Dendritic cell treated with granulocyte-macrophage colony-stimulating factor and Interleukin-4, amounts not matched to agents 40 ng/mL and 50 ng/mL, for 4 days (primary cell): Measurements from ENCODE around the gene SEMA4G.
"Not testable (repeated sequence)": the region's sequence is repeated elsewhere in the genome, so short reads cannot be mapped to it uniquely, and the experiment has no call there.

ENCODE experiments used
- H3K27ac Mint-ChIP-seq: one replicate; pipeline ENCODE4 v1.8.0; 2022; ENCODE audit warnings: mild to moderate bottlenecking, mixed read lengths
- H3K27me3 Mint-ChIP-seq: one replicate; pipeline ENCODE4 v1.8.0; 2022; ENCODE audit warnings: mild to moderate bottlenecking, mixed read lengths
- H3K36me3 Mint-ChIP-seq: one replicate; pipeline ENCODE4 v1.8.0; 2022; ENCODE audit warnings: low read depth, mixed read lengths
- H3K4me1 Mint-ChIP-seq: one replicate; pipeline ENCODE4 v1.8.0; 2022; ENCODE audit warnings: low read depth, mixed read lengths
- H3K4me3 Mint-ChIP-seq: one replicate; pipeline ENCODE4 v1.8.0; 2022; ENCODE audit warnings: mild to moderate bottlenecking, moderate library complexity, mixed read lengths
- H3K9me3 Mint-ChIP-seq: one replicate; pipeline ENCODE4 v1.8.0; 2022; ENCODE audit warnings: mixed read lengths
- intact Hi-C: fragments of 100-400 bp; cut with micrococcal nuclease; formaldehyde crosslinking; loops from one replicate; pipeline ENCODE4 v1.15.0; 2022

SEMA4G gene

DNA sequence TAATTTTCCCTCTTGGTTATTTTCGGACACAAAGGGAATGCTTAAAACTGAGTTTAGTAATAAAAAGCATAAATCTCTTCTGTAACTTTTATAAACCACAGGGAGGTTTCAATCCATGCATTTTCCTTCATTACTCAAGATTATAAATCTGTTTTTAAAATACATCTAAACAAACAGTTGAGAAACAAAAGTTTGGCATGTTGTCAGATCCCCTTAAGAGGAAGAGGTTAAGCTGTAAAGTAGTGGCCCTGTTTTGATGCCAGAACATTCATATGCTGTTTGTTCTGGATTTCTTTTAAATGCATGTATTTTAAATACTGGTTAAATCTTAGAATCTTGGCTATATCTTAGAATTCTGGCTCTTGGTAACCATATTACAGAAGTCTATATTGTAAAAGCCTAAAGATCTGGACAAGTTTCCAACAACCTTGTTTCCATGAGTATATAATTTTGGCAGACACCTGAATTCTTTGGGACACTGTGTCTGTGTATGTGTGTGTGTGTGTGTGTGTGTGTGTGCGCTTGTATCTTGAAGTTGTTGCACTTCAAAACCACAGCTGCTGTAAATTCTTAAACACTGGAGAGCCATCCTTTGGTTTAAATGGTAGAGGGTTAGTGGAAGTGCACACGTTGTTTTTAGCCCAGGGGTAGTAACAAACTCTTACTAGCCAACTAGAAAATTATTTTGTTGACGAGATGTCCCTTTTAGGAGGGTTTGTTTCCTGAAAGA is 6.8 kb upstream of the SEMA4G start:
- peaks cover 19% of the 10 kb centered on the region for H3K4me1 Mint-ChIP-seq
- no peaks in the 10 kb centered on the region for H3K27me3 Mint-ChIP-seq
- H3K27ac Mint-ChIP-seq: no peak overlapping the region
- no peak overlapping the region for H3K4me3 Mint-ChIP-seq
- H3K9me3 Mint-ChIP-seq: no peaks in the 10 kb centered on the region
- intact Hi-C loops: loop anchor here (10.0 kb wide), 1 partner anchor 52 kb away; no protein-coding TSS in a partner anchor
- H3K36me3 Mint-ChIP-seq: peaks cover 70% of the 10 kb centered on the region

DNA sequence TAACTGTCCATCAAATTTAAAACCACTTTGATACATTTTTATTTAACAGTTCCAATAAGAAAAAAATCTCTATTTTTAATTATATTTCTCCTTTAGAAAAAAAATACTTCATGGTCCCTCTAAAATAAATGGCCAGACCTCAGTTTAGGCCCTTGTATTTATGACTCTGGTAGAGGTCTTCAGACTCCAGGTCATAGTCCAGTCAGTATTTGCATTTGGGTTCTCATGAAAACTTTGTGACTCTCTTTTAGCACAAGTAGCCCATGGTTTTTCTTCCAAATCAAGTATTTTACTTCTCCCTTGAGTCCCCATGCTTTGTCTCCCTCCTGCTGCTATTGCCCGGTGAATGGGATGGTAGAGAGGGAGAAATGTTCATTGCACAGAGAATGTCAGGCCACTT is 5.5 kb upstream of the SEMA4G start:
- Mint-ChIP-seq H3K9me3 (no peaks in the 10 kb centered on the region), H3K4me1 (peaks cover 28% of the 10 kb centered on the region), H3K27ac (no peak overlapping the region), H3K27me3 (peaks cover 6% of the 10 kb centered on the region), H3K4me3 (no peak overlapping the region), H3K36me3 (peaks cover 61% of the 10 kb centered on the region)
- intact Hi-C loops: loop anchor here (10.0 kb wide), 1 partner anchor 51 kb away; no protein-coding TSS in a partner anchor

DNA sequence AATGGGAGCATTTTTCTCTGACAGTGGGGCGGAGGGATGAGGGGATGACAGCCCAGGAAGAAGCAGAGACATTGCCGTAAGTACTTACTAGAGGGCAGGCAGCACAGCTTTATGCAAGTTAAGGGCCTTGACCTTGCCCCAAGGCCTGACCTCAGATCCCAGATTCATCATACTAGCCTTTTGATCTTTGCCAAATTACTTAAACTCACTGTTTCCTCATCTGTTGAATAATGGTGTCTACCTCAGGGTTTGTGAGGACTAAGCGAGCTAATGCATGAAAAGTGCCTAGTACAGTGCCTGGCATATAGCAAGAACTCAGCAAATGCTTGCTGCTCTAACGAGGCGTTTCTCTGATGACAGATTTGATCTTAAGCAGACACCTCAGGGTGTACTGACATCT is 3.5 kb upstream of the SEMA4G start:
- no peak overlapping the region for H3K27ac Mint-ChIP-seq
- H3K9me3 Mint-ChIP-seq: no peaks in the 10 kb centered on the region
- peaks cover 27% of the 10 kb centered on the region for H3K4me1 Mint-ChIP-seq
- H3K27me3 Mint-ChIP-seq: peaks cover 23% of the 10 kb centered on the region
- peaks cover 46% of the 10 kb centered on the region for H3K36me3 Mint-ChIP-seq
- intact Hi-C loops: loop anchor here (10.0 kb wide), 1 partner anchor 49 kb away; no protein-coding TSS in a partner anchor
- H3K4me3 Mint-ChIP-seq: no peak overlapping the region

DNA sequence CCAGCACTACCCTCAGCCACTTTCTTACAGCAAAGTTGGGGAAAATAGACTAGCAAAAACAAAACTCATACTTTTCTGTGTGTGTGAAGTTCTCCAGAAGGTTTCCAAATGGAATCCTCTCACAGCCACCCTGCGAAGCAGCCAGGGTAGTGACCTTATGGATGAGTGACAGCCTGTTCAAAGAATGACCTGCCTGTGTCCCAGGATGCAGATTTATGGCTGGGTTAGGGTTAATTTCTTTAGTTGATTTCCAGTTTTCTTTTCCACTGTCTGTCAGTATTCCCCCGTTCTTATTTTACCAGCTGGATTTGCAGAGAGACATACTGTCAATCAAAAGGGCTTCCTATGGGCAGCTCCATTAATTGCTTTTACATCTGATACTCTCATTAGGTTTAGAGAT is 2.4 kb upstream of the SEMA4G start:
- no peaks in the 10 kb centered on the region for H3K9me3 Mint-ChIP-seq
- no peak overlapping the region for H3K4me3 Mint-ChIP-seq
- peaks cover 23% of the 10 kb centered on the region for H3K27me3 Mint-ChIP-seq
- peaks cover 27% of the 10 kb centered on the region for H3K4me1 Mint-ChIP-seq
- intact Hi-C loops: loop anchor here (10.0 kb wide), 1 partner anchor 48 kb away; no protein-coding TSS in a partner anchor
- no peak overlapping the region for H3K27ac Mint-ChIP-seq
- peaks cover 41% of the 10 kb centered on the region for H3K36me3 Mint-ChIP-seq

DNA sequence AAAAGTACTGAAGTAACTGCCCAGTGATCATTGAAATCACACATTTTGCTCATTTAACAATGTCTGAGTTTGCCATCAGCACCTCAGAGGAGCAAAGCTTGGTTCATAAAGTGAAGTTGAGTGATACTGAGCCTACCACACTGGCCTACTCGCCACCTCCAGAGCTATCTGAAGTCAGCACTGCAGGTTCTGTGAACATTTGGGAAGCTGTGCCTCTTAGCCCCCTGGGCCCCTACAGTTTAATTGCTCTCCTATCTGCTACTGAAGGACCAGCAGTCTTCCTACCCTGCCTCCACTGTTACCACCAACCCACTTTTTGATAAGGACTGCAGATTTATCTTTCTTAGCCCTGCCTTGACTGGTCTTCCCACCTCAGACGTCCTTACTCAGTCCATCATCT is 2.0 kb upstream of the SEMA4G start:
- no peak overlapping the region for H3K4me3 Mint-ChIP-seq
- no peaks in the 10 kb centered on the region for H3K9me3 Mint-ChIP-seq
- peaks cover 23% of the 10 kb centered on the region for H3K27me3 Mint-ChIP-seq
- H3K4me1 Mint-ChIP-seq: peaks cover 27% of the 10 kb centered on the region
- no peak overlapping the region for H3K27ac Mint-ChIP-seq
- intact Hi-C loops: loop anchor here (10.0 kb wide), 1 partner anchor 47 kb away; no protein-coding TSS in a partner anchor
- H3K36me3 Mint-ChIP-seq: peaks cover 37% of the 10 kb centered on the region

DNA sequence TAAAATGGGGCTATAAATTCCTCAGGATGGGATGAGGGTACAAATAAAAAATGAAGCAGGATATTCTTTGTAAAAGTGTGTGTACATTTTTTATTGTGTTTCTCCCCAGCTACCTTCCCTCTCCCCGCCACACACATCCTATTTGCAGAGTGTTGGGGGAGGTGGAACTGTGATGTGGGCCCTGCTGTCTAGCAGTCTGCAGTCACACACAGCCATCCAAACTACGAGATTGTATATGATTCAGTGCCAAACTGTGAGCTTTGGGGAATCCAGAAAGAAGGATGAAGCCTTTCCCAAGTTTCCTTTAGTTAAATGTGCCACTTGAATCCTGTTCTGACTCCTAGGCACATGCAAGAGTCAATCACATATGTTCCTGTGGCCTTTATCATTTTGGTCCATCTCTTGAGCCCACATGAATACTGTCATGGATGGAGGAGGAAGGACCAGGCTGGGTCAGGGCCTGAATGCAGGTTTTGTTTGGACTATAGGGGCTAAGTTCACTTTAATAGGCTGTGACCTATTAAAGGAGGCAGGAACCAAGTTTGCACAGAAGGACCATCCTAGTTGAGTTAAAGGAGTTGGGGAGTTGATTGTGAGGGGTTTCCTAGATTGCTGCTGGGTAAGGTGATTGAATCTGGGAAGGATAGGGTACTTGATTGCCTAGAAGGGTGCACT is 1.1 kb upstream of the SEMA4G start:
- Mint-ChIP-seq H3K4me3 (no peak overlapping the region), H3K27ac (no peak overlapping the region), H3K27me3 (peaks cover 23% of the 10 kb centered on the region), H3K4me1 (peaks cover 27% of the 10 kb centered on the region), H3K36me3 (peaks cover 28% of the 10 kb centered on the region), H3K9me3 (no peaks in the 10 kb centered on the region)
- intact Hi-C loops: loop anchor here (10.0 kb wide), 1 partner anchor 47 kb away; no protein-coding TSS in a partner anchor

DNA sequence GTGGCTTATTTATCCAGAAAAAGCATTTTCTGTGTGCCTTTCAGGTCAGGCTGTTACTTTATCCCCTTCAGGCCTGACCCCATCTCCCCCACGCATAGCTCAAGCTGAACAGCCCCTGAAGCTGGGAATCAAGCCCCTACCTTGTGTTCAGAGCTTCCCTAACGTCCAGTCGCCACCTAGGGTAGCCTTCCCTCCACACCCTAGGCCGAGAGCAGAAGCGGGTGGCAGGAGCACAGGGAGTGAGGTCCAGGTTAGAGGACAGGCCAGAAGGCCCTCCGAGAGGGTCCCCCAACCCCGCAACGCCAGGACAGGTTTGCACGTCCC is 479 bp upstream of the SEMA4G start:
- H3K27me3 Mint-ChIP-seq: peaks cover 23% of the 10 kb centered on the region
- peaks cover 27% of the 10 kb centered on the region for H3K4me1 Mint-ChIP-seq

DNA sequence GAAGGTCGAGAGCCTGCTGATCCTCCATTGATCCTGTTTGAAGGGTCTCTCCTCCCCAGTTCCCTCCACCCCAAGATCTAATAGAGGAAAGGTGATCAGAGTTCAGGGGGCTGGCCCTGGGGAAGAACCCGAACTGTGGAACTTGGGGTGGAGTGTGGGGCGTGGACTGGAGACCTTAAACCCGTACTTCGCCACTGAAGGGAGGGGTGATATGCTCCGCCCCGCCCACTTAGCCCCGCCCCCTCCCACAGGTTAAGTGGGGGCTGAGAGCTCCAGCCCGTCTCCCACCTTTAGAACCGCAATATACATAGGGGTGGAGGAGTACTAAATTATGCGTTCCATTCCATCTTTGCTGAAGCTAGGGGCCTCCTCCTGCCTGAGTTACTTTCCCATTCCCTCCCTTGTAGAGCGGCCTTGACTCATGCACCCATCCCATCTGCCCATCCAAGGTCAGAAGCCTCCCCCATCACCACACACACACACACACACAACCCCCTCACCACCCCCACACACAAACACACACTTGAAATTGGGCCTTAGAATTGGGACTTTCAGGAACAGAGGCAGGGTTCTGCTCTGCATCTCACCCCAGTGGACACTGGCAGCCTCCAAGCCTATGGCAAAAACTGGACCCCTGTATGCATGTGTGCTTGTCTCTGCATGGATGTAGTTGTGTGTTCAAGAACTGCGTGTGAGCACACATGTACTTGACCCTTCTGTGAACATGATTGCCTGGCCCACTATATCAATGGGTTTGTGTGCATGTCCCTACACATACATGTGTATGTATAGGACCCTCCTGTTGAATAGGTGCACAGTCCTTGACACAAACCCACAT is 991 bp downstream of the SEMA4G start:
- intact Hi-C loops: no loop called here
- Mint-ChIP-seq H3K36me3 (peaks cover 7% of the 10 kb centered on the region), H3K27me3 (peaks cover 23% of the 10 kb centered on the region), H3K4me3 (no peak overlapping the region), H3K9me3 (no peaks in the 10 kb centered on the region), H3K4me1 (peaks cover 27% of the 10 kb centered on the region), H3K27ac (no peak overlapping the region)

More for the DNA sequence above, 479 bp upstream of the SEMA4G start:
- H3K4me3 Mint-ChIP-seq: peak overlapping the region; percentile 58
- peak overlapping the region; percentile 35 for H3K27ac Mint-ChIP-seq
- intact Hi-C loops: loop anchor here (10.0 kb wide), 1 partner anchor 46 kb away; no protein-coding TSS in a partner anchor
- H3K36me3 Mint-ChIP-seq: peaks cover 22% of the 10 kb centered on the region
- H3K9me3 Mint-ChIP-seq: no peaks in the 10 kb centered on the region

DNA sequence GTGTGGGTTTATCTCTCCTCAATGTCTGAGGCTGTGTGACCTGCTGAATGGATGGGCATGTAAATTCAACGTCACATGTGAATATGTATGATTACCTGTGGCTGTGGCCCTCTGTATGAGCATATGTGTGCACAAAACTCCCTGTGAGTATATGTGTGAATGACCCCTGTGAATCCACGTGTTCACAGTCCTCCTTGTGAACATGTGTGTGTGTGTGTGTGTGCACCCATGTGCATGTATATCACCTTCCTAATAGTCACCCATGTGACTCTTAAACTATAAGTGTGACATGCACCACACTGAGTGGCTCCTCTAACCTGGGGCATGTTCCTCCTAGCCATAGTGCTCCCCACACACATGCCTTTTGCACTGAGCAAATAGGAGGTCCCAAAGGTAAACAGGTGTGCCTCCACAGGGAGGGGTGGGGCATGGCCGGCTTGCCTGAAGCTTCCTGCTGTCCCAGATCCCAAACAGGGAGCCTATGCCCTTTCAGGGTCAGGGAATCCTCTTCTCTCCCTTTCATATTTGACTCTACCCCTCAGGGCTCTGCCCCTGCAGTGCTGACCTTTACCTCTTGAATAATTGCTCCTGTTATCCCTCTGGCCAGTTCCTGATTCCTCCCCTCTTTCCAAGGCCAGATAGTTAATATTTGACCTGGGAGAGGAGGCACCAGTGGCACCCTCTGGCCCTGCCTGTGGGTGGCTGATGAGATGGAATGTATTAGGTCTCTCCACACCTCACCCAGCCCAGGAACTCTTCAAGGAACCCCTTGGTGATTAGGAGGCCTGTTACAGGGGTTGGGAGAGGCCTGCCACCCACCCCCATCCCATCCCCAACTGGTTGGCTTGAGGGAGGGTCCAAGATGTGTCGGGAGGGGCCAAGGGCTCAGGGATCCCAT is 1.9 kb downstream of the SEMA4G start:
- Mint-ChIP-seq H3K27ac (no peak overlapping the region), H3K4me1 (peaks cover 27% of the 10 kb centered on the region), H3K27me3 (peaks cover 23% of the 10 kb centered on the region), H3K4me3 (no peak overlapping the region), H3K9me3 (no peaks in the 10 kb centered on the region), H3K36me3 (no peaks in the 10 kb centered on the region)
- intact Hi-C loops: no loop called here

DNA sequence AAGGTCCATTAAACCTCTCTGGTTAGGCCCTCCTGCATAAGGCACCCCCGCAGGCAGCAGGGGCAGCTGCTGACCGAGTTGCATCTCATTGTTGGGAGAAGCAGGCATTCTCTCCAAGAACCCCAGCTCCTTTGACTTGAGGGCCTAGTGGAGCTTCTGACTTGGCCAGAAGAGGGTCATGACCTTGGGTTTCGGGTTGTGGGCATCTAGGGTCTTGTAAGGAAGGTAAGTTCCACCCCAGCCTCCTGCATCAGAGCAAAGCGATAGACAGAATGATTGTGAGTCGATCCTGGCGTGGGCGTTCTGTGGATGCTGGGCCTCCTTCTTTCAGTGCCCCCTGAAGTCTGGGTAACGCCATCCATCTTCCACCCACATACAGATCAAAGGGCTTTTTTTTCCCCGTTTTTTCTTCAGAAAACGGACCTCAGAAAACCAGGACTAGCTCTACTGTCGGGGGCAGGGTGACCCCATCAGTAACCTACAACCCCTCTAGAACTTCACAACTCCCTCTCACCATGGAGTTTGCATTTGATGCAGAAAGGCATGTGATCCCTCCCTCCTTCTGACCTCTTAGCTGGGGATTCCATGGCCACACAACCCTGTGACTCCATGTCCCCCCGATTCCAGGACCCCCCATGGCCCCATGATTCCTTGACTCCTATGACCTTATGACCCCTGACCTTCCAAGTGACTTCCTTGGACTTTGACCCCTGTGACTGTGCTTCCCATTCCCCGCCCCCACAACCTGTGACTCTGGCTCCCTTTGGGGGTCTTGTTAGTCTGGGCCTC is 3.0 kb downstream of the SEMA4G start:
- H3K9me3 Mint-ChIP-seq: no peaks in the 10 kb centered on the region
- no peaks in the 10 kb centered on the region for H3K36me3 Mint-ChIP-seq
- no peak overlapping the region for H3K4me3 Mint-ChIP-seq
- H3K27ac Mint-ChIP-seq: no peak overlapping the region
- H3K4me1 Mint-ChIP-seq: peaks cover 26% of the 10 kb centered on the region
- H3K27me3 Mint-ChIP-seq: peaks cover 28% of the 10 kb centered on the region
- intact Hi-C loops: no loop called here

DNA sequence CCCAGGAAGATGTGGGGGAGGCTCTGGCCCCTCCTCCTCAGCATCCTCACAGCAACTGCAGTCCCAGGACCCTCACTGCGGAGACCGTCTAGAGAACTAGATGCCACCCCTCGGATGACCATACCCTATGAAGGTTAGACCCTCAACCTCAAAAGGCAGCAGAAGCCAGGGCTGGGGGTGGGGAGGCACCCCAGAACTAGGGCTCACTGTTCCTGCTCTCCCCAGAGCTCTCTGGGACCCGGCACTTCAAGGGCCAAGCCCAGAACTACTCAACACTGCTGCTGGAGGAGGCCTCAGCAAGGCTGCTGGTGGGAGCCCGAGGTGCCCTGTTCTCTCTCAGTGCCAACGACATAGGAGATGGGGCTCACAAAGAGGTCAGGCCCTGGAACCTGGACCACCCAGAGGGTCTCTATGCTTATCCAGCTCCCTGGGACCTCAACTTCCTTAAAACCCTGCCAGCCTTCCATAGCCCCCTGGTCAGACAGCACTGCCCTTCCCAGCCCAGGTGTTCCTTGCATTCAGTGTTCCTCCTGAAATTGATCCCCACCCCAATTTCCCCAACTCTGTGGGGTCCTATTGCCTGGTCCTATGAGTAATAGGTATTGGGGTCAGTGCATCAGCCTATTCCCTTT is 3.7 kb downstream of the SEMA4G start:
- H3K27ac Mint-ChIP-seq: no peak overlapping the region
- peaks cover 19% of the 10 kb centered on the region for H3K4me1 Mint-ChIP-seq
- H3K4me3 Mint-ChIP-seq: no peak overlapping the region
- no peaks in the 10 kb centered on the region for H3K36me3 Mint-ChIP-seq
- H3K27me3 Mint-ChIP-seq: peaks cover 28% of the 10 kb centered on the region
- no peaks in the 10 kb centered on the region for H3K9me3 Mint-ChIP-seq
- intact Hi-C loops: no loop called here

DNA sequence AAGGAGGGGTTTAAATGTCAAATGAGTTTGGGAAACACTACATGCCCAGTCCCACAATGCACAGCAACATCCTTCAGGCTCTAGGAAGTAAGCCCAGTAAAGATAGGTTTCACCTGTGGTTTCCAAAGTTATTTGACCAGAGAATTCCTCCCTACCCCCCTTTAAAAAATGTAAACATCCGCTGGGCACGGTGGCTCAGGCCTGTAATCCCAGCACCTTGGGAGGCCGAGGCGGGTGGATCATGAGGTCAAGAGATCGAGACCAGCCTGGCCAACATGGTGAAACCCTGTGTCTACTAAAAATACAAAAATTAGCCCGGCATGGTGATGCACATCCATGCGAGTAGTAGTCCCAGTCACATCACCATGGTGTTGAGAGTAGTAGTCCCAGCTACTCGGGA is 6.1 kb downstream of the SEMA4G start:
- H3K4me1 Mint-ChIP-seq, H3K9me3 Mint-ChIP-seq, intact Hi-C loops, H3K27ac Mint-ChIP-seq, H3K27me3 Mint-ChIP-seq, H3K4me3 Mint-ChIP-seq: not testable (repeated sequence)
- H3K36me3 Mint-ChIP-seq: peaks cover 20% of the 10 kb centered on the region
